NCI-H1105 (cell line): ENCODE results near the gene FOXK1.
"Not testable (repeated sequence)": the region's sequence is repeated elsewhere in the genome, so short reads cannot be mapped to it uniquely, and the experiment has no call there.

Source experiments
- DNase-seq: peaks from one replicate; lab custom pipeline; 2025; lab: John Stamatoyannopoulos, UW

The FOXK1 gene

DNA sequence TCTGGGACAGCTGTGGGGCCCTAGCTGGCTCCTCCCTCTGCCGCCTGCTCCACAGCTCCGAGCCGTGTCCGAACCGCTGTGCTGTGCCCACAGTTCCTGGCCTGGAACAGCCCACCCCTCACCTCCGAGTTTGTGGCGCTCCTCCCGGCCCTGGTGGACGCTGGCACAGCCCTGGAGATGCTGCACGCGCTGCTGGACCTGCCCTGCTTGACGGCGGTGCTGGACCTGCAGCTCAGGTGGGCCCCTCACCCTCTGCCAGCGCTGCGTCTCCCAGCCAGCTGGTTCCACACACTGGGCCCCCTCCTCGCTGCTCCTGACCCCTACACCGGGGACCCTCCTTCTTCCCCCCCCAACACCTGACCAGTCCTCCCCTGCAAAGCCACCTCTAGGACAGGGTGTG, 105.4 kb downstream of the FOXK1 start:
- DNase-seq: no peak

DNA sequence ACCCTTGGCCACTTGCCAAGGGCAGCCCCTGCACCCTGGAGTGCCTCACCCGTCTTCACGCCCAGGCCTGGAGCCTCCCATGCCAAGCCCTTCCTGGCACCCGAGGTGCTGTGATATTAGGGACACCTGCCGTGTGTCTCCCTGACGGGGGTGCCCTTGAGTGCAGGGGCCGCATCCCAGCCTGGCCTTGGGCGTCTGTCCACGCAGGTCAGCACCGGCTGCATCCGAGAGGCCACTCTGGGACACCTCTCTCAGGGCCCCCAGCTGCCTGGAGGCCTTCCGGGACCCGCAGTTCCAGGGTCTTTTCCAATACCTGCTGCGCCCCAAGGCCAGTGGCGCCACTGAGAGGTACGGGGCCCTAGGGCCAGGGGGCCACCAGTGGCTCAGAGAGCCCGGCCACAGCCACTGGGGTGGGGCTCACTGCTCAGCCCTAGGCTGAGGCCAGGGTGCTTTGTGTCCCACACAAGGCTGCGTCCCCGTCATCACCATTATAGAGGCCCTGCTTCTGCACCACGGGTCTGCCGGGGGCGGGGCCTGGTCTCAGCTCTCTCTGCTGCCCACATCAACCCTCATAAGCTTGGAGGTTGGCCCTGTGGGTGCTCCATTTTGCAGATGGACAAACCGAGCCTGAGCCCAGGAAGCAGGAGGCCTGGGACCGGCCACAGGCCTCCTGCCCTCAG, 106.0 kb downstream of the FOXK1 start:
- no peak for DNase-seq

DNA sequence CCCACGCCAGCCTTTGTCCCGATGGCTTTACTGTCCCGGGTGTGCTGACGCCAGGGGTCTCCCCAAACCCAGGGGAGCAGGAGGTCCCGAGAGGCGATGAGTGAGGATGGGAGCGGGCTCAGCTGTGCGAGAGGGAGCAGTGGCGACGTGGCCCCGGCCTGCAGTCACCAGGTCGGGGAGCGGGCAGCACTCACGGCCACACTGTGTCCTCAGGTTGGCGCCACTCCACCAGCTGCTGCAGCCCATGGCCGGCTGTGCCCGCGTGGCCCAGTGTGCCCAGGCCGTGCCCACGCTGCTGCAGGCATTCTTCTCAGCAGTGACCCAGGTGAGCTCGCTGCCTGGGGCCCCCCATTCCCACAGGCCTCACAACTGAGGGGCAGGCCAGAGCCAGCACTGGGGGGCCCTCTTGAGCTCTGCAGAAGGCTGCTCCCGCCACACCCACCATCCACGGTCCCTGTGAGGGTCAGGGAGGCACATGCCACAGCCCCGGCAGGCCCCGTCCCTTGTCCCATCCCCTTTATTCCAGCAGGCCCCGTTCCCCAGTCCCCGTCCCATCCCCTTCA, 106.6 kb downstream of the FOXK1 start:
- no peak for DNase-seq

DNA sequence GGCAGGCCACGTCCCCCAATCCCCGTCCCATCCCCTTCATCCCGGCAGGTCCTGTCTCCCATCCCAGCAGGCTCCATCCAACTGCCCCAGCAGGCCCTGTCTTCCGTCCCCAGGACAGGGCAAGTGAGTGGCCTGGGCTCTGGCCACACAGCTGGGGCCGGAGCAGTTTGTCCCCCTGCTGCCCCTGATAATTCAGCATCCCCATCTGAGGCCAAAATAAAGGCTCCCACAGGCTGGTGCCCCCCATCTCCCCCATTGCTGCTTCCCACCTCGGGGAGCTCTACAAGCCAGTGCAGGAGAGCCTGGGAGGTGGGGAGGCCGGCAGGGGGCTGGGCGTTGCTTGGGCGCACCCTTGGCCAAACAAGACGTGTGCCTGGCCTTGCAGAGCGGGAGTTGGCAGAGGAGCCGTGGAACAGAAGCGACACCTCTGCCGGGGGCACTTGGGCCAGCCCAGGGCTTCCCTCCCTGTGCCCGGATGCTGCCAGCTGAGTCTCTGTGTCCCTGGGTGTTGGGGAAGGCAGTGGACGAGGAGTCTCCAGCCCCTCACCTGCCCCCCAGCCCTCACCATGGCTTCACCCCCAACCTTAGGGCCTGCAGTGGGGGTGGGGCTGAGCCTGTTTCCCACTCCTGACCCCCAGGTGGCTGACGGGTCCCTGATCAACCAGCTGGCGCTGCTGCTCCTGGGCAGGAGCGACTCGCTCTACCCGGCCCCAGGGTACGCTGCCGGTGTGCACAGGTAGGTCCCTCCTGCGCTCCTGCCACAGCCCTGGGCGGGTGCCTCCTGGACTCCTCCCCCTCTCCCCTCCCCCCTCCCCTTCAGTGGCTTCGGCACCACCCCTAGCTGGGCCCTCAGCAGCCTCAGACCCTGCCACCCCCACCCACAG, 107.3 kb downstream of the FOXK1 start:
- no peak for DNase-seq

GRCh38 chr7:4790078-4790465, 108.0 kb downstream of the FOXK1 start:
- no peak for DNase-seq

DNA sequence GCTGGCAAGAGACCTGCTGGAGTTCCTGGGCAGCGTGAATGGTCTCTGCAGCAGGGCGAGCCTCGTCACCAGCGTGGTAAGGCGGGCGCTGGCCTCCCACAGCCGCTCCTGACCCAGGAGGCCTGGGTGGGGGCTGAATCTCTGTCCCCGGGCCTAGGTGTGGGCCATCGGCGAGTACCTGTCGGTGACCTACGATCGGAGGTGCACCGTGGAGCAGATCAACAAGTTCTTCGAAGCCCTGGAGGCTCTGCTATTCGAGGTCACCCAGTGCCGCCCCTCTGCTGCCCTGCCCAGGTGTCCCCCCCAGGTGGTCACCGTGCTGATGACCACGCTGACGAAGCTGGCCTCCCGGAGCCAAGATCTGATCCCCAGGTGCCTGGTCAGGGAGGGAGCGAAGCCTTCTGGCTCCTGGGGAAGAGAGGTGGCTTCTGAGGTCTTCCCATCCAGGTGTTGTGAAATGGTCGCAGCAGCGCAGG, 108.5 kb downstream of the FOXK1 start:
- no peak for DNase-seq

- DNase-seq: no peak
These were observed 109.1 kb downstream of the FOXK1 start for GRCh38 chr7:4791101-4791737.

- no peak for DNase-seq
These were observed 109.8 kb downstream of the FOXK1 start for GRCh38 chr7:4791738-4792536.

GRCh38 chr7:4792537-4793126, 110.5 kb downstream of the FOXK1 start:
- DNase-seq: no peak

- not testable (repeated sequence) for DNase-seq
These were observed 111.4 kb downstream of the FOXK1 start for GRCh38 chr7:4793385-4793993.

DNA sequence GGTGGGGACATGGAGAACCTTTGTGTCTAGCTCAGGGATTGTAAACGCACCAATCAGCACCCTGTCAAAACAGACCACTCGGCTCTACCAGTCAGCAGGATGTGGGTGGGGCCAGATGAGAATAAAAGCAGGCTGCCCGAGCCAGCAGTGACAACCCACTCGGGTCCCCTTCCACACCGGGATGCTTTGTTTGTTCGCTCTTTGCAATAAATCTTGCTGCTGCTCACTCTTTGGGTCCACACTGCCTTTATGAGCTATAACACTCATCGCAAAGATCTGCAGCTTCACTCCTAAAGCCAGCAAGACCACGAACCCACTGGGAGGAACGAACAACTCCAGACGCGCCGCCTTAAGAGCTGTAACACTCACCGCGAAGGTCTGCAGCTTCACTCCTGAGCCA, 112.1 kb downstream of the FOXK1 start:
- not testable (repeated sequence) for DNase-seq

DNA sequence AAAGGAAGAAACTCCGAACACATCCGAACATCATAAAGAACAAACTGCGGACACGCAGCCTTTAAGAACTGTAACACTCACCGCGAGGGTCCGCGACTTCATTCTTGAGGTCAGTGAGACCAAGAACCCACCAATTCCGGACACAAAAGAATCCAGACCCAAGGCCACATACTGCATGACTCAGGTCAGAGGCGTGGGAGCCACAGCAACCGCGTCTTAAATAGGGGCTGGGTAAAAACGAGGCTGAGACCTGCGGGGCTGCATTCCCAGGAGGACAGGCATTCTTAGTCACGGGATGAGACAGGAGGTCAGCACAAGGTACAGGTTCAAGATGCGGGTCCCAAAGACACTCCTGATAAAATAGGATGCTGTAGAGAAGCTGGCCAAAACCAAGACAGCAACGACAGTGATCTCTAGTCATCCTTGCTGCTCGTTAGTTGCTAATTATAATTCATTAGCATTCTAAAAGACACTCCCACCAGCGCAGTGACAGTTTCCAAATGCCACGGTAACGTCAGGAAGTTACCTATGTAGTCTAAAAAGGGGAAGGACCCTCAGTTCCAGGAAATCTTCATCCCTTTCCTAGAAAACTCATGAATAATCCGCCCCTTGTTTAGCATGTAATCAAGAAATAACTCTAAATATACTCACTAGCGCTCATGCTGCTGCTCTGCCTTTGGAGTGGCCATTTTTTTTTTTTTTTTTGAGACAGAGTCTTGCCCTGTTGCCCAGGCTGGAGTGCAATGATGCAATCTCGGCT, 112.7 kb downstream of the FOXK1 start:
- DNase-seq: no peak

GRCh38 chr7:4796453-4796852, 114.4 kb downstream of the FOXK1 start:
- DNase-seq: no peak

DNA sequence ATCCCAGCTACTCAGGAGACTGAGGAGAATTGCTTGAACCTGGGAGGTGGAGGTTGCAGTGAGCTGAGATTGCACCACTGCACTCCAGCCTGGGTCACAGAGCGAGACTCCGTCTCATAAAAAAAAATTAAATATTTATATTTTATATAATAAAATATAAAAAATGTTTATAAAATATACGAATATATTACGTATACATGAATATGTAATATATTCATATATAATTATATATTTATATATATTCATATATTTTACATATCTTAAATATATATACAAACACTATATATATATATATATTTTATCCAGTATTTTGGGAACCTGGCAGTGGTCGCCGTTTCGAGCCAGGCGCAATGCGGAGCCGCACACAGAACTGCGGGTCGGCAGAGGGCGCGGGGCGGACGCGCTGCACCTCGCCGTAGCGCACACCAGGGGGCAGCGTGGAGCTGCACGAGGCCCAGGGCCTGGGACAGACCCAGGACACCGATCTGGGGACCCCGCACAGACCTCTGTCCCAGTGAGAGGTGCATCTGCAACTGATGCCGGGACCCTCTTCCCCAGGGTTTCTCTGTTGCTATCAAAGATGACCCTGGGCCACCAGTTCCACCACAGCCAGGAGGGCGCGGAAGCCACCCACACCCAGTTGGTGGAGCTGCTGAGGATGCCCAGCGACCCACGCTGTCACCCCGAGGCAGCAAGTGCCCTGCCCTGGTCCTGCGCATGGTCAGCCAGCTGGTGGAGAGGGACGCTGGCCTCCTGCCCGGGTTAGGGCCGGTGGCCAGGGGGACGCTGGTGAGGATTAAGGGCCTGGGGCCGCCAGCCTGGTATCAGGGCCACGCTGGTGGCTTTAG, 116.0 kb downstream of the FOXK1 start:
- no peak for DNase-seq

- no peak for DNase-seq
These were observed 116.7 kb downstream of the FOXK1 start for GRCh38 chr7:4798706-4799235.

DNA sequence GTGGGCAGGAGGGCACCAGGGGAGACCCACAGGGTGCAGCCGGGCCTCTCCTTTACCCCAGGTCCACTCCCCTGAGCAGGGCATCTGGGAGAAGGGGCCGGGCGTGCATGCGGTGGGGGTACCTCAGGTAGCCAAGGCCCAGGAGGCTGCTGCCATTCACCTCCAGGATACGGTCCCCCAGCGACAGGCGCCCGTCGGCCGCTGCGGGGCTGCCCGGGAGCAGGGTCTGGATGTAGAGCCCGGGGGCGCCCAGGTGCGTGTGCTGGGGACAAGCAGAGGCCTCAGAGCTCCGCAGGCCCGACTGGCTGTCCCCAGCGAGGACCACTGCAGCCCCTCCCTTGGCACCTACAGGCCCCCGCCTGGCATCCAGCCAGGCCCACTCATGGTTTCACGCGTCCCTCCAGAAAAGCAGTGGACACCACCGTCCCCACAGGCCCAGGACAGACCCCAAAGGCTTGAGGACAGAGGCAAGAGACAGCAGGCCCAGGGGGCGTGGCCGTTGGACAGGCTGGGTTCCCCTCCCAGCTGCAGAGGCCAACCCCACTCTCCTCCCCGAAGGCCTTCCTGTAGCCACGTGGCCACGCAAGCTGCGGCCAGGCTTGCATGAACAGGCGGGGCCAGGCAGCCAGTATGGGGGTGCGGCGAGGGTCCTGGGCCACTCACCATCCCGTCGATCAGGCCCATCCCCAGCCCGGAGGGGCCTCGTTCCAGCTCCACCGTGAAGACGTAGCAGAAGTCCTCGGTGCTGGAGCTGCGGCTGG, 117.6 kb downstream of the FOXK1 start:
- no peak for DNase-seq

DNA sequence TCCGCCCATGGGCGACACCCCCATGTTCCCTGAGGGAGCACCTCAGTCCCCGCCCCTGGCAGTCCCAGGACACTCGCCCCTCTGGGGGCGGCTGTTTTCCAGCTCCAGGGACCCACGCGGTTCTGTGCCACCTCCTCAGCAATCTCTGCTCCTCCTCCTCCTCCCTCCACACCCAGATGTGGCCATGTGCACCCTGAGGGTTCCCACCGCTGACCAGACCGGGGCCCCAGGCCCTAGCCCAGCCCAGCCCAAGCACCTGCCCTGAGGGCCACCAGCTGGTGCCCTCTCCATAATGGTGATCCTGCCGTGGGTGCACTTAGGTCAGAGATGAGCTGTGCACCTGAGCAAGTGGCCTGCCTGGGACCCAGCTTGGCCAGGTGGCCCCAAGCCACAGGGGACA, 118.4 kb downstream of the FOXK1 start:
- no peak for DNase-seq
